Endothelial cell of umbilical vein (primary cell): ENCODE results near the gene SLC25A53. TPM values are rescaled to one million over a fixed set of nuclear protein-coding genes. Genes with fewer than 3 reads are reported as not detected.

ENCODE experiments used
- BruUV-seq: library from RNA; stranded (reverse); fragments of 400-500 nt; replicated peaks from 2 replicates; lab custom pipeline; 2021; lab: Mats Ljungman, UMichigan
- CTCF ChIA-PET: fragments of 300-600, 350-600 bp; sonication (Branson Sonifier 250); formaldehyde crosslinking; loops from one replicate; lab custom pipeline; 2021; ENCODE audit warnings: antibody characterized with exemption, inconsistent platforms; lab: Charles Lee
- POLR2A ChIA-PET: fragments of 300-600, 350-600 bp; sonication (Branson Sonifier 250); formaldehyde crosslinking; loops from one replicate; lab custom pipeline; 2021; ENCODE audit warnings: antibody characterized with exemption, inconsistent platforms; lab: Charles Lee
- DNase-seq: peaks from one replicate; pipeline ENCODE4 v3.0.0-alpha.2; 2011; ENCODE audit warnings: low read depth, low spot score
- FAIRE-seq: peaks from 2 replicates; lab custom pipeline; 2011; peaks lifted over from hg19 to GRCh38; lab: Jason Lieb, UNC
- H2AFZ ChIP-seq: 2 replicates; pipeline ENCODE4 v1.6.0; 2012; ENCODE audit warnings: low read depth, low read length, control low read depth, inconsistent platforms
- H3K27ac ChIP-seq: 2 replicates; pipeline ENCODE4 v1.5.1; 2011; ENCODE audit warnings: low read depth, mild to moderate bottlenecking, control low read depth, low read length, moderate library complexity; ENCODE audit not compliant: insufficient read depth
- H3K27me3 ChIP-seq, 2 experiments: 2 replicates each; pipeline versions ENCODE4 v1.6.0 to v1.6.1; 2011; ENCODE audit warnings: low read length in 2 of 2, mixed read lengths in 1 of 2; ENCODE audit not compliant: control insufficient read depth in 2 of 2, insufficient read depth in 2 of 2
- H3K36me3 ChIP-seq, 2 experiments: 2 replicates in 1 of 2; 3 replicates in 1 of 2; pipeline ENCODE4 v1.5.1; 2011; ENCODE audit warnings: low read length in 2 of 2, mild to moderate bottlenecking in 1 of 2, moderate library complexity in 1 of 2; ENCODE audit not compliant: control insufficient read depth in 2 of 2, insufficient read depth in 2 of 2; ENCODE audit errors: extremely low read depth in 1 of 2
- H3K4me1 ChIP-seq: 3 replicates; pipeline ENCODE4 v1.5.1; 2011; ENCODE audit warnings: mild to moderate bottlenecking, low read length; ENCODE audit not compliant: control insufficient read depth, insufficient read depth; ENCODE audit errors: extremely low read depth
- H3K4me2 ChIP-seq: 2 replicates; pipeline ENCODE4 v1.6.1; 2011; ENCODE audit warnings: low read length, control low read depth, mixed read lengths; ENCODE audit not compliant: insufficient read depth
- H3K4me3 ChIP-seq, 3 experiments: fragments of 200-600 bp in 1 of 3; sonication (generic), shearing (Covaris generic) in 1 of 3; replicated peaks in 1 of 3; 2 replicates each; pipeline ENCODE4 v1.5.1; 2011 to 2016; ENCODE audit warnings: control low read depth in 3 of 3, low read length in 3 of 3, mild to moderate bottlenecking in 2 of 3, inconsistent platforms in 1 of 3, low read depth in 1 of 3, moderate library complexity in 1 of 3; ENCODE audit not compliant: insufficient read depth in 1 of 3
- H3K79me2 ChIP-seq: 2 replicates; pipeline ENCODE4 v1.6.0; 2012; ENCODE audit warnings: low read length, inconsistent platforms; ENCODE audit not compliant: control insufficient read depth, insufficient read depth
- H3K9ac ChIP-seq: replicated peaks from 2 replicates; pipeline ENCODE3; 2011; ENCODE audit warnings: low read length, control low read depth; ENCODE audit not compliant: insufficient read depth; ENCODE audit errors: extremely low read depth
- H3K9me1 ChIP-seq: replicated peaks from 3 replicates; pipeline ENCODE4 v1.6.0; 2011; ENCODE audit warnings: mild to moderate bottlenecking, low read length; ENCODE audit not compliant: control insufficient read depth, insufficient read depth; ENCODE audit errors: extremely low read depth
- H3K9me3 ChIP-seq: replicated peaks from 2 replicates; pipeline ENCODE4 v1.5.1; 2012; ENCODE audit warnings: low read length, inconsistent platforms; ENCODE audit not compliant: control insufficient read depth, insufficient read depth
- H4K20me1 ChIP-seq: replicated peaks from 2 replicates; pipeline ENCODE3; 2011; ENCODE audit warnings: mild to moderate bottlenecking, low read length; ENCODE audit not compliant: control insufficient read depth, insufficient read depth; ENCODE audit errors: extremely low read depth
- CTCF ChIP-seq, 2 donors: IDR thresholded peaks; 1 replicate in 1 of 2; 2 replicates in 1 of 2; pipeline ENCODE4 v1.5.1; 2011; ENCODE audit warnings: low read length in 2 of 2, mild to moderate bottlenecking in 2 of 2, moderate library complexity in 2 of 2, control low read depth in 1 of 2, inconsistent platforms in 1 of 2, low read depth in 1 of 2; ENCODE audit not compliant: insufficient read depth in 1 of 2; ENCODE audit errors: extremely low read depth in 1 of 2
- EZH2 ChIP-seq: IDR thresholded peaks from 2 replicates; pipeline ENCODE4 v1.6.1; 2012; ENCODE audit warnings: borderline replicate concordance, low read depth, mild to moderate bottlenecking, moderate library complexity, low read length, inconsistent platforms; ENCODE audit not compliant: severe bottlenecking
- FOS ChIP-seq: IDR thresholded peaks from 2 replicates; pipeline ENCODE4 v1.6.1; 2011; ENCODE audit warnings: mild to moderate bottlenecking, low read length, moderate library complexity, borderline replicate concordance; ENCODE audit not compliant: insufficient read depth
- GATA2 ChIP-seq: IDR thresholded peaks from 2 replicates; pipeline ENCODE4 v1.7.0; 2011; ENCODE audit warnings: low read depth, mild to moderate bottlenecking, moderate library complexity, mixed read lengths, low read length; ENCODE audit not compliant: insufficient read length, insufficient read depth
- JUN ChIP-seq: IDR thresholded peaks from 2 replicates; pipeline ENCODE4 v1.6.1; 2011; ENCODE audit warnings: borderline replicate concordance, low read depth; ENCODE audit not compliant: insufficient read length, insufficient read depth
- MAX ChIP-seq: IDR thresholded peaks from 2 replicates; pipeline ENCODE4 v1.6.1; 2011; ENCODE audit not compliant: insufficient read depth, insufficient read length
- MYC ChIP-seq: IDR thresholded peaks from one replicate; pipeline ENCODE4 v1.6.1; 2011; ENCODE audit warnings: mild to moderate bottlenecking, low read depth, low read length
- POLR2A ChIP-seq: IDR thresholded peaks from 2 replicates; pipeline ENCODE4 v1.6.1; 2012; ENCODE audit warnings: low read depth, mild to moderate bottlenecking, control low read depth, low read length
- POLR2AphosphoS5 ChIP-seq: IDR thresholded peaks from 2 replicates; pipeline ENCODE4 v1.6.1; 2012; ENCODE audit warnings: low read depth, mild to moderate bottlenecking, control low read depth, low read length, moderate library complexity; ENCODE audit not compliant: insufficient read depth
- dilution Hi-C: fragments of 300-500 bp; cut with MboI; formaldehyde crosslinking; loops from one replicate; pipeline ENCODE4 v1.15.0; 2019; ENCODE audit warnings: low sequenced_read_pairs; ENCODE audit not compliant: extremely low pct_ligation_motif_present
- intact Hi-C: fragments of 100-400 bp; cut with micrococcal nuclease; formaldehyde crosslinking; loops from one replicate; pipeline ENCODE4 v1.10.0; 2022
- polyA plus RNA-seq, 4 experiments: library from polyadenylated mRNA; depleted of rRNA in 3 of 4; stranded (reverse) in 3 of 4; unstranded in 1 of 4; fragments of >200 nt; gene quantifications; 2 replicates each; pipeline versions ENCODE4 v1.2.1 to v1.2.3, GENCODE V29; 2011 to 2012; ENCODE audit warnings: missing spikeins in 1 of 4
- total RNA-seq: library from RNA; stranded (reverse); gene quantifications from 2 replicates; pipeline ENCODE4 v1.2.3, GENCODE V29; 2021

The SLC25A53 gene
- total and polyA plus RNA-seq, 2 donors (not counting 3 experiments of a cell fraction or from before 2014, with no cell fraction given): 4.6 to 6.3 TPM

- H3K79me2 ChIP-seq: peaks cover 62% of the 10 kb centered on the region
Observed at GRCh38 chrX:104168127-104168526, 11.3 kb upstream of the SLC25A53 start.

GRCh38 chrX:104166735-104167436 is 10.1 kb upstream of the SLC25A53 start:
- Histone ChIP-seq H3K4me3 (peak overlapping the region; percentile 70 to 98 (median 88)), H3K9me3 (no peaks in the 10 kb centered on the region), H3K4me1 (peaks cover 12% of the 10 kb centered on the region), H2AFZ (peak overlapping the region; percentile 39), H4K20me1 (no peaks in the 10 kb centered on the region), H3K9me1 (no peaks in the 10 kb centered on the region), H3K4me2 (peak overlapping the region; percentile 87), H3K79me2 (peaks cover 54% of the 10 kb centered on the region), H3K27ac (peak overlapping the region; percentile 78), H3K36me3 (no peaks in the 10 kb centered on the region), H3K27me3 (no peaks in the 10 kb centered on the region), H3K9ac (peak overlapping the region; percentile 79)
- no peak for FAIRE-seq
- BruUV-seq: no TSS peak
- TF ChIP-seq JUN: no peak
- no peak for TF ChIP-seq FOS
- TF ChIP-seq CTCF (IDR thresholded peaks at IDR 0.05; ENCODE audit: extremely low read depth in 1 of 2, insufficient read depth in 1 of 2, low read depth in 1 of 2, low read length in 2 of 2): no peak
- TF ChIP-seq POLR2A: no peak
- no peak for TF ChIP-seq GATA2
- no peak for TF ChIP-seq MAX
- TF ChIP-seq EZH2: no peak
- no peak for TF ChIP-seq MYC
- no peak for TF ChIP-seq POLR2AphosphoS5
- dilution Hi-C loops (no loop called here), intact Hi-C loops (loop anchor here (1.0 to 2.0 kb wide), 3 partner anchors 11 to 478 kb away; partner anchors contain the start of gene ZCCHC18)
- no peak for DNase-seq
- CTCF ChIA-PET: interaction anchor here (0.7 to 2.9 kb wide), 5 partner anchors 10 to 31 kb away, joined by 3 to 21 read pairs (median 3); partner anchors contain the start of gene SLC25A53
- POLR2A ChIA-PET: interaction anchor here (2.9 kb wide), 1 partner anchor 10 kb away, joined by 14 read pairs; the partner anchor contains the start of gene SLC25A53

More at GRCh38 chrX:104168127-104168526, 11.3 kb upstream of the SLC25A53 start:
- Histone ChIP-seq H3K27me3 (no peaks in the 10 kb centered on the region), H3K4me3 (peak overlapping the region in 2 of 3 experiments; percentile 12 to 70), H3K9me1 (no peaks in the 10 kb centered on the region), H3K4me1 (peaks cover 12% of the 10 kb centered on the region), H3K9ac (peak overlapping the region; percentile 79), H3K9me3 (no peaks in the 10 kb centered on the region), H2AFZ (no peak overlapping the region), H4K20me1 (no peaks in the 10 kb centered on the region), H3K27ac (no peak overlapping the region), H3K36me3 (no peaks in the 10 kb centered on the region), H3K4me2 (peak overlapping the region; percentile 87)
- POLR2A ChIA-PET: no interaction called here
- CTCF ChIA-PET: interaction anchor here (1.4 kb wide), 1 partner anchor 27 kb away, joined by 3 read pairs; no protein-coding TSS in a partner anchor
- dilution Hi-C loops (no loop called here), intact Hi-C loops (no loop called here)
- BruUV-seq: no TSS peak
- DNase-seq (no peak), FAIRE-seq (no peak)
- no peak for TF ChIP-seq FOS
- TF ChIP-seq MYC: no peak
- no peak for TF ChIP-seq POLR2AphosphoS5
- TF ChIP-seq POLR2A: no peak
